NCI-H2081 (cell line): ENCODE results near the gene MPI.

Experiments
- DNase-seq, 2 experiments: peaks; one replicate each; lab custom pipeline; 2025; lab: John Stamatoyannopoulos, UW

Gene MPI, protein sequence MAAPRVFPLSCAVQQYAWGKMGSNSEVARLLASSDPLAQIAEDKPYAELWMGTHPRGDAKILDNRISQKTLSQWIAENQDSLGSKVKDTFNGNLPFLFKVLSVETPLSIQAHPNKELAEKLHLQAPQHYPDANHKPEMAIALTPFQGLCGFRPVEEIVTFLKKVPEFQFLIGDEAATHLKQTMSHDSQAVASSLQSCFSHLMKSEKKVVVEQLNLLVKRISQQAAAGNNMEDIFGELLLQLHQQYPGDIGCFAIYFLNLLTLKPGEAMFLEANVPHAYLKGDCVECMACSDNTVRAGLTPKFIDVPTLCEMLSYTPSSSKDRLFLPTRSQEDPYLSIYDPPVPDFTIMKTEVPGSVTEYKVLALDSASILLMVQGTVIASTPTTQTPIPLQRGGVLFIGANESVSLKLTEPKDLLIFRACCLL

DNA sequence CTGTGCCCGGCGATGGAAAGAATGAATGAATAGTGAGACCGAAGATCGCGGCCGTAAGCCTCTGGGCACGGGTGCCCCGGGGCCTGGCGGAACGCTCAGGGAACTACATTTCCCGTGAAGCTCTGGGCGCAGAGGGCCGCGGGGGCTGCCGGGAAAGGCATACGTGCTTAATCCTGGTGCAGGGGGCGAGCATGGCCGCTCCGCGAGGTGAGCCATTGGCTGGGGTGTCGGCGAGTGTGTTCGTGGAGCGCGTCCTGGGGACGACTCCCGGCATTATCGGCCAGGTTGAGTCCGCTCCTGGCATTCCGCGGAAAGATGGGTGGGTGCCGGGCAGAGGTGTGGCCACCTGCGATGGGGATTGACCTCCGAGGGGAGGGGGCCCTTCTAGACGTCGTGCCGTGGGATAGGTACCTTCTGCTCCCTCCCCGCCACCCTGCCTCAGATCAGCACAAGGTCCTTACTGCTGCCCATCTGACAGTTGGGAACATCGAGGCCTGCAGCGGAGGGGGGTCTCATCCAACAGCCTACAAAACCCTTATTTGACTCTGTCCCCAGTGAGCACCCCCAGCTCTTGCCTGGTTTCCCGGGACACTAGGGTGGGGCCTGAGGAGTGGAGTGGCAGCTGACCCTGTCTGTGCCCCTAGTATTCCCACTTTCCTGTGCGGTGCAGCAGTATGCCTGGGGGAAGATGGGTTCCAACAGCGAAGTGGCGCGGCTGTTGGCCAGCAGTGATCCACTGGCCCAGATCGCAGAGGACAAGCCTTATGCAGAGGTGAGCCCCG is at the start of gene MPI:
TSS of gene MPI (plus strand) at position 160 of the 782 bp plus-strand sequence. CDS start at position 192, 32 bp downstream.
- peak; percentile 79 to 82 for DNase-seq

DNA sequence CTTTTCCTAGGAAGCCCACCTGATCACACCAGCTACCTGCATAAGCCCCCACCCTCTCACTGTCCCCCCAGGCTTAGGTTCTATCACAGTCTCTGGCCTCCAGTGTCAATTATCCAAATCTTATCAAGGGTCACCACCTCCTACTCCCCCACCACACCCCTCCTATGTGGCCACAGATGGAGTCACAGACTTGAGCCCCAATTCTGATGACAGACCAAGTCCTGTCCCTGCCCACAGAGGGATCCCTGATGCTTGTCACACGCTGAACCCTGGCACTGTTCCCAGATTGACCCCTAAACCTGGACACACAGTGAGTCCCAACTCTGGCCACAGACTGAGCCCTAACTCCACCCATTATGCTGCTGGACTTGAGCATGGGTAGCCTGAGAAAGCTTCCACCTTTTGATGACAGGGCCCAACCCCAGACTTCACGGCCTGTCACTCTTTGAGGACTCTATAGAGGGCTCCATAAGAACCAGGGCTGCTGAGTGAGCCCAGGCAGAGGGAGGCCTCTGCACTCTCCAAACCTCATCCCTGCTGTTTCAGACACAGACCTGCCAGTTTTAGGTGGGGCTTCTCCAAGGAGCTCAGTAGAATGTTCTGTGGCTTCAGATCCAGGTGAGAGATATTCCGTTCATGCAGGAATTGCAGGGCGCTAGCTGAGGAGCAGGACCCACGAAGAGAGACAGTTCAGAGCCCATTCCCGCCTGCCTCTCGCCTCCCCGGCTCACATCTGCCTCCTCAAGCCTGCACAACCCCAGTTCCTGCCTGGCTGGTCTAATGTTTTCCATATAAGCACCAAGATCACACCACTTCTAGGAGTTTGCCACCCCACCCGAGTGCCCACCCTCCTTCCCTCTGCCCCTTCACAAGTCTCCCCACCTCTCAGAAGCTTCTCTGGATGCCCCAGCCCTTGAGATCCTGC is 48.7 kb upstream of the MPI start:
- no peak for DNase-seq

DNA sequence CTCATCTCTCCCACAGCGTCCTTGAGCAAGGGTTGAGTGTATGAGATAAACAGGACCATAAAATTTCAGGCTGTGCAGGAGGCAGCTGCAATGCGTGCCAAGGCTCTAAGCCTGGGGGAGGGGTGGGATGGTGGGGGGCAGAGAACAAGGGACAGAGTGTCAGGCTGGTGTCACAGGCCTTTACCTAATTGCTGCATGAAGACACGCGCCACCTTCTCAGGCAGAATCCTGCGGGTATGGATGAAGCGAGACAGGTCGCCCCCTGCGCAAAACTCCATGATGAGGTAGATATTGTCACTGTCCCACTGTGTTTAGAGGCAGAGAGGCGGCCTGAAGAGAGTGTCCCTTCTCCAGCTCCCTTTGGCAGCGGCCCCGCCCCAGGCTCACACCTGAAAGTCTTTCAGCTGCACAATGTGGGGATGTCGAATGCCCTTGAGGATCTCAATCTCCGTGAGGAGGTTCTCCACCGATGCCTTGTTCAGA is 47.9 kb upstream of the MPI start:
- no peak for DNase-seq

DNA sequence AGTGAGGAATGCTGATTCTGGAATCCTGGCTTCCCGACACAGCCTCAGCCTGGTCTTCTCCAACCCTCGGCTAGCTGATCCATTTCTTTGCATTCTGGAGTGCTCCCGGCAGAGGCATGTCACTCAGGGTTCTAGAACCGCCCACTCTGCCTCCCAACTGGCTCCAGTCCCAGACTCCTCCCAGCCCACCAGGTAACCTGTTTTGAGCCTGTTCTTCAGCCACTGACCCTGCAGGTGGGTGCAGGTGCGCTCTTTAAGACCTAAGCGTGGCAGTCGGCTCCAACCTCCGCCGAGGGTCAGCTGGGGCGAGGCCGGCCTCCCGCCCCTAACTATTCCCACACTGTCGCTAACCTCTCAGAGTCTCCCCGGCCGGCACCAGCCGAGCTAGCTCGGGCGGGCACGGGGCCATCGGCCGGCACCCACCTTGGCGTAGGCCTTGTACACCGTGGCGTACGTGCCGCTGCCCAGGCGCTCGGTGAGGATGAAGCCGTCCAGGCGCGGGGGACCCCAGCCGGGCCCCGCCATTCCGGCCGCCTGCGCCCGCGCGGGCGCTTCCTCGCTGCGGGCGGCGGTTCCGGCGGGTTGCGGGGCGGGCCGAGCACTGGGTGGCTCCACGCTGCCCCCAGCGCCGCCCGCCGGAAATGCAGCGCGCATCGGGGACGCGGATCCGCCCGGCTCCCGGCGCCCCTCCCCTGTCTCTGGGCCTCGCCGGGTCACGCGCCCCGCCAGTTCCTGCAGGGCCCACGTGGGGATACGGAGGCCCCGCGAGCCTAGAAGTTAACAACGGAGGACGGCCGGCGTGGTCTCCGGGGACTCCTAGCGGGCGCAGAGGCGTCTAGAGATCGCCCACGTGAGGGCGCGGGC is 47.0 kb upstream of the MPI start, which contains the start of gene ULK3:
TSS of gene ULK3 (minus strand) at position 576 of the 864 bp plus-strand sequence. CDS start at position 525, 51 bp downstream.
- DNase-seq = peak; percentile 85 to 94

DNA sequence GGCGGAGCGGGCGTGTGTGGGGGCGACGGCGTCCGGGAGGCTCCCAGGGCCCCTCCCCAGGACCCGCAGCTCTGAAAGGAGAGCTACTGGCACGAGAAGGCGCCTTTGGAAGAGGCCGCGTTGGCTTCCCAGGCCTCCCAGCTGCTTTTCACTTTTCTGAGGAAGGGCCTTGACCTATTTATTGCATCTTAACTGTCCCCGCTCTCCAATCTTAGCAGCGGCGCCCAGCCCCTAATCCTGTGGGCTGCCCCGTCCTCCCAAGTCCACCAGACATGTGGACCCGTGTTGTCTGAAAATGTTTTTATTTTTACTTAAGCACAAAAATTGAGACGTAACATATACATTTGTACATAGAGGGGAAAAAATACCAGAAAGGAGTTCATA is 46.4 kb upstream of the MPI start:
- DNase-seq = no peak

DNA sequence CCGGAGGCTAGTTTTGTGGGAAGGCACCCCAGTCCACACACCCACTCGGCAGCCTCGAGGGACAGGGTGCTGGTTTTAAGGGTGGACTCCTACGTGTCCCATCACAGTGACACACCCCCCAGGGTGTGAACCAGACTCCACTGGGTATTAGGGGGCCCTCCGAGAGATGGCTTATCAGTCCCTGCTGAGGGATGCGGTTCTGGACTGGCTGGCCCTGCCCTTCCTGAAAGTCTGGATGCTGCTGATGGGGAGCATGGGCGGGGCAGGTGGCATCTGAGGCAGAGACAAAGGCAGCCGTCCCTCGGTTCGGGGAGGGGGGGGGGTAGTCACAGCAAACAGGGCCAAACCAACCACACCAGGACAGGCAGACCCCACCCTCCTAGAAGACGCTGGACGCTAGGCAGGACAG is 45.9 kb upstream of the MPI start:
- no peak for DNase-seq

DNA sequence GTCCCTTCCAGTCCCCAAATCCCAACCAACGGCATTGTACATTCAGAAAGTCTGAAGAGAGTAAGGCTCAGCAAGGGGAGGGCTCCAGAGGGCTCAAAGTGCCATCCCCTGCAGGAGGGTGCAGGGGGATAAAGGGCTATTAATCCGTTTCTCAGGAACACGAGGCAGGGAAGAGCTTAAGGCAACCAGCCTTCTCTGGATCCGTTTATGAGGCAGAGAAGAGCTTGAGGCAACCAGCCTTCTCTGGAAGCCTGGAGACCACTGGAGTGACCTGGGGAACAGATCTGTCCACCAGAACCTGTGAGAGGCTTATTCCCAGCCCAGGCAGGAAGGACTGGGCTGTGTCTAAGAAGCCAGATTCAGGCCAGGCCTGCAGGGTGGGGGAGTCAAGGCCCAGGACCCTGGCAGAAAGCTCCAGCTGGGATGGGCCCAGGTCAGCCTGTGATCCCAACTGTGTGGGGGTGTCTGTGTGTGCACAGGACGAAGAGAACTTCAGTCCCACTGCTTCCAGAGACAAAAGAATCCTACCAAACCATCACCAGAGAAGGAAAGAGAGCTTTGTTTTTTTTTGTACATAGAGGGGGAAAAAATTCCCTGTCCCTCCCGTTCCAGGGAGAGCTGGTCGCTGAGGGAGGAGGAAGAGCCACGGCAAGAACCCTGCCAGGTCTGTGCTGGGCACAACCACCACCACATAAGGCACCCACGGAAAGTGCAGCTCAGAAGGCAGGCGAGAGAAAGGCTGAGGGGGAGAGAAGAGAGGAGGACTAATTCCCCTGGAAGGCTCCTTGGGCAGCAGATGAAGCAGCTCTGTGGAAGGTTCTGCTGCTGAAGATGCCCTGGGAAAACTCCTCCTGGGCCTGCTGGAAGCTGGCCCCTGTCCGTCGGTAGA is 45.3 kb upstream of the MPI start:
- no peak for DNase-seq

DNA sequence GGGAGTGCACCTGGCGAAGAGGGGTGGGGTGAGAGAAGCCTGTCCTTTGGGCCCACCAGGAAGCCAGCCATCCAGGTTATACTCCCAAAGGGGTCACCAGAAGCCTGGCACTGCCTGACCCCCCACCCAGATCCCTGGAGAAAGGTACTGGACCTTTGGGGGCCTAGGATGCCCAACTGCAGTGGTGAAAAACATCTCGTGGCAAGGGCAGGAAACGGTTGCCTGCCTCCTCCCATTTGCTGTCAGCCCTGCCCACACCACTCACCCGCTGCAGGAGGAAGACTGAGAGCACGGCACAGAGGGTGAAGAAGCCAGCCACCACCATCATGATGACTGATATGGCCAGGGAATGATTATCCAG is 44.7 kb upstream of the MPI start:
- DNase-seq = no peak

DNA sequence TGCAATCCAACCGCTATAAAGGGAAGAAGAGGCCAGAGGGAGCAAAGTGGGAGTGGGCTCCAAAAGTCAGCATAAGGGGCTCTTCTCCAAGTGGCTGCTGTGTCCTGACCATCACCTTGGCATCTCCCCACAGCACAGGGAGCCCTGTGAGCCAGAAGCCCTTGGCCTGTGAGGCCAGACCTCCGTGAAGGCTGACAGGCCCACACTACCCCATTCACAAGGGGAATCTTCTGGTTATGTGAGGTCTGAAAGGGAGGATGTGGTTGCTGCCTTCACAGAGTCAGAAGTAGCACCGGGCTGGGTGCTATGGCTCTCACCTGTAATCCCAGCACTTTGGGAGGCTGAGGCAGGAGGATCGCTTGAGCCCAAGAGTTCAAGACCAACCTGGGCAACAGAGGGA is 44.3 kb upstream of the MPI start:
- no peak for DNase-seq

DNA sequence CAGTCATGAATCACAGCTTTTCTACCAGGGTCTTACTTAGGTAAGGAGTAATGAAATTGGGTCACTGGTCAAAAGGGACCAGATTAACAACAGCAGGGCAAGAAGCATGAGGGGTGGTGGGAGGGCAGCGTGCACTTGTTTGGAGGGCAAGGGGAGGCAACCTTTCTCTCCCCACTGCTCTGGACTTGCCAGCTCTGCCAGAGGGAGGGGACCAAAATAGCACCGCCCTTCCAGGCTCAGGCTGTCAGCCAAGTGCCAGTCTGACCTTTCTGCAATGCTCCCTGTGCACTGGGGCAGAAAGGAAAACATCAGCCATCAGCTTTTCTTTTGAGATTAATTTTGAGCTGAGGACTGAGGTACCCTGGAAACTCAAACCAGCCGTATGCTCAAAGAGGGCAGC is 42.4 kb upstream of the MPI start:
- DNase-seq = no peak

DNA sequence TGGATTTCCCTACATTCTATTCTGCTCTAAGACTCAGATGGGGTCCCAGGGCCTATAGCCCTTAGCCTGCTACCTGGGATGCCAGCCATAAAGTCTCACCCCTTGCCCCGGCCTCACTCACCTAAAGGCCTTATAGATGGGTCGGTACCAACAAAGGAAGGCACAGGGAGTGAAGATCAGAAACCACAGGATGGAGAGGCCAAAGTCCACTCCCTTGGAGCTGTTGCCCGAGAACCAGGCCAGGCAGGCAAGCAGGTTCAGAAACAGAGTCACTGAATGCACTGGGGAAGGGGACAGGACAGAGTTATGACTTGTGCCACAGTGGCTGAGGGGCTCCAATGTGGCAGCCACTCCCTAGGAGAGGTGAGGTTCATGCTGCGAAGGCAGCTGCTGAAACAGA is 39.4 kb upstream of the MPI start:
- DNase-seq = no peak

DNA sequence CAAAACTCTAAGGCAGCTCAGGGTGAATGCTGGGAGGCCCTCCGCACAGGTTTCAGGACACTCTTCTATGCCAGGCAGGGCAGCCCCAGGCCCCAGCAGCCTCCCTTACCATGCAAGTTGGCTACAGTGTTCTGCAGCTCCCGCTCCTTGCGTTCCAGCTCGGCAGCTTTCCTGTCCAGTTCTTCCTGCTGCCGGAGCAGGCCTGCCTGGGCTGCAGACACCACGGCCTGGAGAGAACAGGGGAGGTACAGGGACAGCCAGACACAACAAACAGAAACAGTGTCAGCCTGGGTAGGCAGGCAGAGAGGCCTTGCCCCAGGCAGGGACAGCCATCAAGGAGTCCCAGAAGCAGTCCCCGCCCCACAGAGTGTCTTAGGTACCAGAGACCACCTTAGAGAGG is 37.9 kb upstream of the MPI start:
- no peak for DNase-seq

DNA sequence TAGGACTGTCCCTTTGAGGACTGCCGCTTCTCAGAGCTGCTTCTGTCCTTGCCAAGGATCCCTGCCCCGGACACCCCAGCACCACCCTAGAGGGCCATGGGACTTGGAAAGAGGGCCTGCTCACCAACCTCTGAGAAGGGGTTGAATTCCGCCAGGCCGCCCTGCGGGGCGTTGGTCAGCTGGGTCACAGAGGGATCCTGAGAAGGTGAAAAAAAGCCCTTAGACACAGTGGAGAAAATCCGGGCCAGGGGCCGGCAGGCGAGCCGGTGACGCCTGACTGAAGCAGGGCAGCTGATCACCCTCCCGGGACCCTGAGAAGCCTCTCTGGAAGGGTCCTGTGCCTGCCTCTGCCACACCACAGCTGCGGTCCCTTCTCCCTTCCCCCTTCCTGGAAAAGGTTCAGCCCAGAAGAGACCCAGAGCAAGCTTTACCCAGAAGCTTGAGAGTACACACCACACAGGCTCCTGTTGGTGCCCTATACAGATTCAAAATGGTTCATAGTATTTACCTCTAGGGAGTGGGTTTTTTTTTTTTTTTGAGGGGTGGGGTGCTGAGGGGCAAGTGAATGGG is 35.3 kb upstream of the MPI start:
- DNase-seq = no peak

DNA sequence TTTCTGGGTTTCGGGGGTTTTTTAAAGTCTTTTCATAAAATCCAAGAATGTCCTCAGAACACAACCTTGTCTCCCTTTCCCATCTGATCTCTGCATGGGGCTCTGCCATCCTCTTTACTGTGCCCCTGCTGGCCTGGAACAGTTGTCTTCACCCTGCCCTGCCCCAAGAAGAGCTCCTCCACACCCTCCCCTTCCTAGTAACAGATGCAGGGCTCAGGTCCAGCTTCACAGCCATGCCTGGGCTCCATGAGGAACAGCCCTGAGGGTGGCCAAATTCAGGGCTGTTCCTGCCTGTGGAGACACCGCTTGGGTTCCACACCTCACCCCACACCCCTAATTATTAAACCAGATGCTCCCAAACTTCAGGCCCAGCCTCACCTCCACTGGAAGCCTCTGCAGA is 34.0 kb upstream of the MPI start:
- DNase-seq = no peak

DNA sequence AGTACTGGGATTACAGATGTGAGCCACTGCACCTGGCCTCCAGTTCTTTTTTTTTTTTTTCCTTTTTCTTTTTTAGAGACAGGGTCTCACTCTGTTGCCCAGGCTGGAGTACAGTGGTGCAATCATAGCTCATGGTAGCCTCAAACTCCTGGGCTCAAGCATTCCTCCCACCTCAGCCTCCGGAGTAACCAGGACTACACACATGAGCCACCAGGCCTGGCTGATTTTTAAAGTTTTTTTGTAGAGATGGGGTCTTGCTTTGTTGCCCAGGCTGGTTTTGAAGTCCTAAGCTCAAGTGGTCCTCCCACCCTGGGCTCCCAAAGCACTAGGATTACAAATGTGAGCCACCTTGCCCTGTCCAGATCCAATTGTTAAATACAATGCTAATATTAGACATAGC is 33.3 kb upstream of the MPI start:
- no peak for DNase-seq

DNA sequence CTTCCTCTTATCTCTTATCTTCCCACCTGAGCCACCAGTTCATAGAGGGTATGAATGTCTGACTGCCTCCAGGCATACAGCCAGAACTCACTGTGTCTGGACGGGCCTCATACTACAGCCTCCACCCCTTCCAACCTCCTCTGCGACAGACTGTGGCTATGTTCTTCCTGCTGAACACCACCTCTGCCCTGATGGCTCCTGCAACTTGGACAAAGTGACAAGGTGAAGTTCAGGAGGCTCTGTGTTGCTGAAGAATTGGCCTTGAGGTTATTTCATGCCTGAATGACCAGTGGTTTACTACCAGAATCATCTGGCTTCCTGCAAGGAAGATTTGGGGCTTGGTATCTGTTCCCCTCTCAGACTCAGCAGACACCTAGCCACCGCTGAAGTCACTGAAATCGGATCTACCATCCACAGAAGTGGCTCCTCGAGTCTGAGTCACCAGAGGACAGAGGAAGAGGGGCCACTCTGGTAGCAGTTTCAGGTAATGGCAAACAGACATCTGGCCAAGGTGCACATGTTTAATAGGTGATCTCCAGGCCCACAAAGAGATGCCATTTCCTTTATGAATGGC is 32.7 kb upstream of the MPI start:
- DNase-seq = no peak

DNA sequence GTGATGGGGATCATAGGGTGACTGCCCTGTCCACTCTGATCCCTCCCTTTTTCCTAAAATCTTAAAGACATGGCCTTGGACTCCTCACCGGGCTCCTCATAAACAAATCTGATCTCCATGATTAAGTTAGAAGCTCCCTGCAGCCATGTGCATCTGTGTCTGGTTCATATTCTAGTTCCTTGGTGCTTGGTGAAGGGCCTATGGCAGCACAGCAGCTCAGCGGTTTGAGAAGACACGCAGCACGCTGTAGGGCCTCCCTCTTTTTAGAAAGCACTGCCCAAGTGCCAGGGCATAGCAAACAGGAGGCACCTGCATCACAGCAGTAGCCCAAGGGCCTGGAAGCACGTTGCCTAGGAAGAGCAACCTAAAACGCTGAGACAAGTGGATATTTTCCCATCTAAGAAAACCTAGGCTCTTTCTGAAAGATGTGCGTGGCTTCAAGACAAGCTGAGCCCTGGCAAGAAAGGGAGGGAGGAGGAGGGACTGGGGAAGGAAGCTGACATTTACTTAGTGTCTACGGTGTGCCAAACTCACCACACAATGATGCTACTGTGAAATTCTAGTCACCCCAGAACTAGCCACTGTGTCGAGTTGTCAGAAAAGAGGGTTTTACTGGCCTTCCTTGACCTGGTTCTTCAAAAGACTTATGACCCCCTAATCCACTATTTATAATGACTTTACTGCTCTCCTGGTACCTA is 32.0 kb upstream of the MPI start:
- no peak for DNase-seq

DNA sequence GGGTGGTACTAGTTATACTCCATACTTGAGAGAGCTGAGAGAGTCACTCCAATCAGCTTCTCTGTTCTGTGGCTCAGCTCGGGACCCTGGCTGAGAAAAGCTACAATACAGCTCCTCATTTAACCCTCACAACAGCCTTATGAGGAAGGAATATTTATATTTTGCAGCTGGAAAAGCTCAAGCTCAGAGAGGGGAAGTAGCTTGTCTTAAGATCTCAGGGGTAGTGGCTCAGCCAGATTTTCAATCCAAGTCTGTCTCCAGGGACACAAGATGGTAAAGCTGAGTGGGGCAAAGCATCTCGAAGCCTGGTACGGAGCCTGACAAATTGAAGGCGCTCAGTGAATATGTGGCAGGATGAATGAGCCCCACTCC is 31.5 kb upstream of the MPI start:
- DNase-seq = no peak
